Sigmoid colon (tissue), 7 donors: ENCODE measurements around the gene PLEKHA8. TPM values are rescaled to one million over a fixed set of nuclear protein-coding genes. Genes with fewer than 3 reads are reported as not detected.
A peak's percentile ranks its signal among the peaks of the same experiment; 100 is the strongest.

Experiments
- DNase-seq: peaks from one replicate; pipeline ENCODE4 v3.0.0-alpha.2; 2019
- H3K27ac ChIP-seq, 4 donors: fragments of 200-600 bp; sonication (generic); one replicate each; pipeline ENCODE4 v1.5.1; 2016 to 2019; ENCODE audit warnings: mild to moderate bottlenecking in 1 of 4
- H3K27me3 ChIP-seq, 3 donors: fragments of 200-600 bp; sonication (generic); one replicate each; pipeline ENCODE4 v1.5.1; 2019; ENCODE audit warnings: mild to moderate bottlenecking in 1 of 3
- H3K36me3 ChIP-seq, 4 donors: fragments of 200-600 bp; sonication (generic); one replicate each; pipeline ENCODE4 v1.5.1; 2016 to 2019
- H3K4me1 ChIP-seq, 4 donors: fragments of 200-600 bp; sonication (generic); one replicate each; pipeline ENCODE4 v1.5.1; 2017 to 2019
- H3K4me3 ChIP-seq, 4 donors: fragments of 200-600 bp; sonication (generic); one replicate each; pipeline ENCODE4 v1.5.1; 2017 to 2019; ENCODE audit warnings: mild to moderate bottlenecking in 2 of 4, moderate library complexity in 1 of 4
- H3K9me3 ChIP-seq, 4 donors: fragments of 200-600 bp in 3 of 4; sonication (generic) in 3 of 4; one replicate each; pipeline versions ENCODE4 v1.5.1 to v1.6.1; 2013 to 2019
- CTCF ChIP-seq, 4 experiments: fragments of 450-650 bp in 3 of 4; fragments of 200-600 bp in 1 of 4; IDR thresholded peaks; one replicate each; pipeline ENCODE4 v1.5.1; 2016 to 2019; ENCODE audit warnings: antibody characterized with exemption in 4 of 4, mild to moderate bottlenecking in 3 of 4, moderate library complexity in 2 of 4
- EP300 ChIP-seq, 4 donors: sonication (generic); formaldehyde crosslinking; IDR thresholded peaks; one replicate each; pipeline ENCODE4 v1.6.1; 2017; ENCODE audit warnings: antibody characterized with exemption in 4 of 4
- POLR2A ChIP-seq, 2 donors: fragments of 450-650 bp; IDR thresholded peaks; one replicate each; pipeline ENCODE4 v1.6.1; 2016; ENCODE audit warnings: antibody characterized with exemption in 2 of 2, mild to moderate bottlenecking in 2 of 2, moderate library complexity in 2 of 2
- POLR2AphosphoS5 ChIP-seq, 4 donors: sonication (generic); formaldehyde crosslinking; IDR thresholded peaks; one replicate each; pipeline ENCODE4 v1.6.1; 2017; ENCODE audit warnings: antibody characterized with exemption in 4 of 4
- WGBS, 2 donors: extraction: QIAGEN DNeasy Blood & Tissue Kit; methylation state at CpG; one replicate each; pipeline ENCODE4 v1.1.7; 2013; 5-methylcytosine and 5-hydroxymethylcytosine counted together
- intact Hi-C: fragments of 100-400 bp; cut with DNase I; formaldehyde crosslinking; loops from one replicate; pipeline ENCODE4 v1.15.1; 2023
- polyA plus RNA-seq, 3 donors: library from polyadenylated mRNA; stranded (reverse); fragments of 200-250 nt; gene quantifications; one replicate each; pipeline ENCODE4 v1.2.3, GENCODE V29; 2013
- total RNA-seq, 4 donors: library from RNA; depleted of rRNA; stranded (reverse); fragments of >200 nt; gene quantifications; one replicate each; pipeline ENCODE4 v1.1.0, GENCODE V29; 2016
- donor health status: healthy with polysubstance abuse.
- donor health status: Bipolar disorder and iron deficiency.
- donor health status: healthy.

PLEKHA8 gene
- total RNA-seq (10 to 100 TPM in 2 of 4 donors, 1 to 10 TPM in 2; 7.7 to 12.2 (median 9.1) TPM), polyA plus RNA-seq (1 to 10 TPM; 3.2 to 5.2 (median 4.8) TPM)

- no peaks in the 10 kb centered on the region for H3K36me3 ChIP-seq
- H3K27me3 ChIP-seq = no peaks in the 10 kb centered on the region
- intact Hi-C loops = loop anchor here (1.0 kb wide), 1 partner anchor 39 kb away; the partner anchor contains the start of gene SCRN1
- no peak for TF ChIP-seq CTCF (IDR thresholded peaks at IDR 0.05)
- TF ChIP-seq EP300 (IDR thresholded peaks at IDR 0.05) = peak in 1 of 4 donors; percentile 77
- TF ChIP-seq POLR2A (IDR thresholded peaks at IDR 0.05) = no peak
- peak; percentile 51 to 94 (median 76) for TF ChIP-seq POLR2AphosphoS5 (IDR thresholded peaks at IDR 0.05)
- no peaks in the 10 kb centered on the region for H3K9me3 ChIP-seq
- peak within 1 kb of the TSS; percentile 89 to 97 (median 94) for H3K27ac ChIP-seq
- DNase-seq = peak; percentile 93
- peaks cover 3 to 62% (median 47%) of the 10 kb centered on the region in 4 donors for H3K4me1 ChIP-seq
- H3K4me3 ChIP-seq = peak within 1 kb of the TSS; percentile 66 to 91 (median 88)
- 0% methylated on average over 70 of the region's 70 CpGs for WGBS, 2 donors
These were observed at the start of gene PLEKHA8 for GRCh38 chr7:30028216-30028748. PLEKHA8 (plus strand) TSS chr7:30028412; CDS start chr7:30028763, 351 bp downstream.

GRCh38 chr7:29980151-29980550 is 48.1 kb upstream of the PLEKHA8 start:
- Histone ChIP-seq H3K4me1 (peaks cover 0 to 26% (median 18%) of the 10 kb centered on the region in 4 donors), H3K27ac (no peak overlapping the region), H3K27me3 (no peaks in the 10 kb centered on the region), H3K9me3 (no peaks in the 10 kb centered on the region), H3K4me3 (no peak overlapping the region), H3K36me3 (no peaks in the 10 kb centered on the region)
- TF ChIP-seq POLR2AphosphoS5 (IDR thresholded peaks at IDR 0.05) (no peak), EP300 (IDR thresholded peaks at IDR 0.05) (no peak), CTCF (IDR thresholded peaks at IDR 0.05) (no peak), POLR2A (IDR thresholded peaks at IDR 0.05) (no peak)
- intact Hi-C loops = no loop called here
- DNase-seq = no peak

- intact Hi-C loops = no loop called here
- peak overlapping the region in 3 of 4 donors; percentile 86 to 98 (median 96) for H3K27ac ChIP-seq
- peaks cover 0 to 27% (median 15%) of the 10 kb centered on the region in 4 donors for H3K4me1 ChIP-seq
- 49 to 55% methylated on average over 2 of the region's 2 CpGs for WGBS, 2 donors
- TF ChIP-seq EP300 (IDR thresholded peaks at IDR 0.05) (no peak), POLR2A (IDR thresholded peaks at IDR 0.05) (no peak)
- H3K4me3 ChIP-seq = no peak overlapping the region
- no peaks in the 10 kb centered on the region for H3K36me3 ChIP-seq
- H3K27me3 ChIP-seq = no peaks in the 10 kb centered on the region
- DNase-seq = no peak
- H3K9me3 ChIP-seq = no peaks in the 10 kb centered on the region
These were observed 41.1 kb upstream of the PLEKHA8 start for GRCh38 chr7:29987083-29987482.

GRCh38 chr7:29987811-29988317 is 40.3 kb upstream of the PLEKHA8 start:
- TF ChIP-seq POLR2AphosphoS5 (IDR thresholded peaks at IDR 0.05) (peak in 2 of 4 donors; percentile 16 to 21), POLR2A (IDR thresholded peaks at IDR 0.05) (no peak)
- peak overlapping the region; percentile 84 to 98 (median 91) for H3K27ac ChIP-seq
- peaks cover 0 to under 1% (median 0%) of the 10 kb centered on the region in 4 donors for H3K9me3 ChIP-seq
- no peak for DNase-seq
- WGBS, 2 donors = 66% methylated on average over 8 of the region's 8 CpGs
- intact Hi-C loops = no loop called here
- H3K4me1 ChIP-seq = peaks cover 0 to 27% (median 15%) of the 10 kb centered on the region in 4 donors
- H3K27me3 ChIP-seq = no peaks in the 10 kb centered on the region
- H3K36me3 ChIP-seq = no peaks in the 10 kb centered on the region
- H3K4me3 ChIP-seq = peak overlapping the region in 3 of 4 donors; percentile 86 to 99 (median 95)

GRCh38 chr7:29988424-29989256 is 39.6 kb upstream of the PLEKHA8 start:
- peak; percentile 78 for DNase-seq
- Histone ChIP-seq H3K4me1 (peaks cover 0 to 27% (median 15%) of the 10 kb centered on the region in 4 donors), H3K36me3 (no peaks in the 10 kb centered on the region), H3K27me3 (no peaks in the 10 kb centered on the region), H3K4me3 (peak overlapping the region; percentile 86 to 99 (median 92)), H3K9me3 (peaks cover 0 to 5% (median 3%) of the 10 kb centered on the region in 4 donors), H3K27ac (peak overlapping the region; percentile 84 to 98 (median 91))
- TF ChIP-seq POLR2AphosphoS5 (IDR thresholded peaks at IDR 0.05) = peak in 1 of 4 donors; percentile 23
- TF ChIP-seq POLR2A (IDR thresholded peaks at IDR 0.05) = no peak
- TF ChIP-seq EP300 (IDR thresholded peaks at IDR 0.05) = no peak
- WGBS, 2 donors = 11 to 16% methylated on average over 75 of the region's 75 CpGs
- intact Hi-C loops = loop anchor here (1.0 kb wide), 1 partner anchor 40 kb away; the partner anchor contains the start of gene PLEKHA8
